Stimulated activated CD8-positive, alpha-beta memory T cell treated with anti-CD3 and anti-CD28 coated beads, Interleukin-7, amount 100 ng/mL, for 24 hours (primary cell): ENCODE results near the gene PPP1R14B.

ENCODE experiments used
- DNase-seq: peaks from one replicate; pipeline ENCODE4 v3.0.0-alpha.2; 2020; ENCODE audit warnings: low read depth

Gene PPP1R14B

GRCh38 chr11:64245797-64246620, 734 bp downstream of the PPP1R14B start:
- peak; percentile 64 for DNase-seq

GRCh38 chr11:64245401-64245796, 1.3 kb downstream of the PPP1R14B start:
- no peak for DNase-seq

- DNase-seq: no peak
These were observed 1.8 kb downstream of the PPP1R14B start for GRCh38 chr11:64244966-64245365.

- no peak for DNase-seq
These were observed 2.6 kb downstream of the PPP1R14B start for GRCh38 chr11:64244107-64244506.

- DNase-seq: no peak
These were observed 3.4 kb downstream of the PPP1R14B start for GRCh38 chr11:64243236-64243854.

- no peak for DNase-seq
These were observed 5.0 kb downstream of the PPP1R14B start for GRCh38 chr11:64241491-64242374.

- DNase-seq: peak; percentile 99
These were observed 5.6 kb downstream of the PPP1R14B start for GRCh38 chr11:64241241-64241490.

GRCh38 chr11:64240435-64241240, 6.1 kb downstream of the PPP1R14B start, which contains the start of gene FKBP2:
TSS of gene FKBP2 (plus strand) at chr11:64241095. CDS start at chr11:64242388, 1,293 bp downstream.
- peak; percentile 93 for DNase-seq

- no peak for DNase-seq
These were observed 6.9 kb downstream of the PPP1R14B start for GRCh38 chr11:64239662-64240434.

- no peak for DNase-seq
These were observed 7.7 kb downstream of the PPP1R14B start for GRCh38 chr11:64238999-64239398.

GRCh38 chr11:64238076-64238475, 8.7 kb downstream of the PPP1R14B start:
- no peak for DNase-seq

GRCh38 chr11:64237484-64237951, 9.2 kb downstream of the PPP1R14B start:
- DNase-seq: no peak

GRCh38 chr11:64235437-64236161, 11.1 kb downstream of the PPP1R14B start:
- no peak for DNase-seq

GRCh38 chr11:64234647-64235379, 11.9 kb downstream of the PPP1R14B start:
- DNase-seq: no peak

GRCh38 chr11:64233913-64234586, 12.7 kb downstream of the PPP1R14B start, which contains the start of gene VEGFB:
TSS of gene VEGFB (plus strand) at chr11:64234584. CDS start at chr11:64234834, 250 bp downstream.
- no peak for DNase-seq

GRCh38 chr11:64232967-64233315, 13.8 kb downstream of the PPP1R14B start:
- no peak for DNase-seq

GRCh38 chr11:64232182-64232966, 14.4 kb downstream of the PPP1R14B start:
- no peak for DNase-seq

- DNase-seq: no peak
These were observed 15.2 kb downstream of the PPP1R14B start for GRCh38 chr11:64231546-64231945.
